Uterus (tissue), 4 donors: ENCODE measurements around the gene TOM1. TPM values are rescaled to one million over a fixed set of nuclear protein-coding genes. Genes with fewer than 3 reads are reported as not detected.

Source experiments
- DNase-seq, 2 donors: peaks; one replicate each; pipeline ENCODE4 v3.0.0-alpha.2; 2019 to 2020
- H3K27ac ChIP-seq, 2 donors: fragments of 200-600 bp; sonication (generic); 1 replicate in 1 of 2; 2 replicates in 1 of 2; pipeline ENCODE4 v1.5.1; 2016 to 2018
- H3K27me3 ChIP-seq, 2 donors: fragments of 200-600 bp; sonication (generic); one replicate each; pipeline ENCODE4 v1.5.1; 2018 to 2019; ENCODE audit warnings: control low read depth in 1 of 2
- H3K36me3 ChIP-seq, 2 donors: fragments of 200-600 bp; sonication (generic); one replicate each; pipeline ENCODE4 v1.5.1; 2019; ENCODE audit warnings: control low read depth in 1 of 2
- H3K4me1 ChIP-seq, 2 donors: fragments of 200-600 bp; sonication (generic); one replicate each; pipeline ENCODE4 v1.5.1; 2018 to 2019; ENCODE audit warnings: control low read depth in 1 of 2
- H3K4me3 ChIP-seq, 2 donors: fragments of 200-600 bp; sonication (generic); 1 replicate in 1 of 2; 2 replicates in 1 of 2; pipeline ENCODE4 v1.5.1; 2018 to 2019; ENCODE audit warnings: mild to moderate bottlenecking in 1 of 2
- H3K9me3 ChIP-seq, 2 donors: fragments of 200-600 bp; sonication (generic); one replicate each; pipeline ENCODE4 v1.5.1; 2019; ENCODE audit warnings: control low read depth in 1 of 2
- CTCF ChIP-seq, 4 experiments: fragments of 200-600 bp in 2 of 4; fragments of 450-650 bp in 2 of 4; sonication (generic) in 2 of 4; IDR thresholded peaks; one replicate each; pipeline ENCODE4 v1.5.1; 2016 to 2019; ENCODE audit warnings: antibody characterized with exemption in 4 of 4, mild to moderate bottlenecking in 2 of 4, moderate library complexity in 1 of 4
- POLR2A ChIP-seq, 2 donors: fragments of 450-650 bp; IDR thresholded peaks; one replicate each; pipeline ENCODE4 v1.6.1; 2016; ENCODE audit warnings: antibody characterized with exemption in 2 of 2, mild to moderate bottlenecking in 1 of 2, moderate library complexity in 1 of 2
- intact Hi-C: fragments of 100-400 bp; cut with DNase I; formaldehyde crosslinking; loops from one replicate; pipeline ENCODE4 v1.15.1; 2023; ENCODE audit warnings: low total_unique reads
- total RNA-seq, 4 donors: library from RNA; depleted of rRNA in 3 of 4; stranded (reverse); fragments of >200 nt in 3 of 4; gene quantifications; one replicate each; pipeline versions ENCODE4 v1.1.0 to v1.2.4, GENCODE V29; 2014 to 2023
- donor health status: DM: yes; HTN: yes; CAD: no.

The TOM1 gene
- total RNA-seq, 4 donors from 2014 or later, result 21.3 to 66.7 (median 52.5) TPM

GRCh38 chr22:35275580-35275979 lies 24.1 kb upstream of the TOM1 start:
- Histone ChIP-seq H3K4me3 (no peak overlapping the region), H3K36me3 (no peaks in the 10 kb centered on the region), H3K4me1 (no peaks in the 10 kb centered on the region), H3K9me3 (no peaks in the 10 kb centered on the region), H3K27ac (no peak overlapping the region), H3K27me3 (no peaks in the 10 kb centered on the region)
- no peak for DNase-seq
- intact Hi-C loops, result no loop called here
- TF ChIP-seq POLR2A (IDR thresholded peaks at IDR 0.05), result no peak
- no peak for TF ChIP-seq CTCF (IDR thresholded peaks at IDR 0.05)

- no peaks in the 10 kb centered on the region for H3K36me3 ChIP-seq
- TF ChIP-seq CTCF (IDR thresholded peaks at IDR 0.05), result no peak
- no peak for TF ChIP-seq POLR2A (IDR thresholded peaks at IDR 0.05)
- intact Hi-C loops, result no loop called here
Observed at GRCh38 chr22:35276019-35276418, 23.7 kb upstream of the TOM1 start.

GRCh38 chr22:35288116-35288515 lies 11.6 kb upstream of the TOM1 start:
- Histone ChIP-seq H3K36me3 (no peaks in the 10 kb centered on the region), H3K9me3 (no peaks in the 10 kb centered on the region), H3K27me3 (no peaks in the 10 kb centered on the region), H3K27ac (no peak overlapping the region), H3K4me3 (no peak overlapping the region), H3K4me1 (no peaks in the 10 kb centered on the region)
- TF ChIP-seq CTCF (IDR thresholded peaks at IDR 0.05) (no peak), POLR2A (IDR thresholded peaks at IDR 0.05) (no peak)
- DNase-seq, result no peak
- intact Hi-C loops, result no loop called here

More at GRCh38 chr22:35276019-35276418, 23.7 kb upstream of the TOM1 start:
- Histone ChIP-seq H3K9me3 (no peaks in the 10 kb centered on the region), H3K4me1 (no peaks in the 10 kb centered on the region), H3K27me3 (no peaks in the 10 kb centered on the region), H3K27ac (no peak overlapping the region), H3K4me3 (no peak overlapping the region)
- no peak for DNase-seq

- intact Hi-C loops, result no loop called here
- Histone ChIP-seq H3K4me3 (no peak overlapping the region), H3K4me1 (no peaks in the 10 kb centered on the region), H3K9me3 (no peaks in the 10 kb centered on the region), H3K36me3 (no peaks in the 10 kb centered on the region), H3K27me3 (no peaks in the 10 kb centered on the region), H3K27ac (no peak overlapping the region)
- DNase-seq, result no peak
- no peak for TF ChIP-seq CTCF (IDR thresholded peaks at IDR 0.05)
- no peak for TF ChIP-seq POLR2A (IDR thresholded peaks at IDR 0.05)
Observed at GRCh38 chr22:35292786-35293185, 6.9 kb upstream of the TOM1 start.

- Histone ChIP-seq H3K36me3 (no peaks in the 10 kb centered on the region), H3K27me3 (no peaks in the 10 kb centered on the region), H3K9me3 (no peaks in the 10 kb centered on the region), H3K4me1 (no peaks in the 10 kb centered on the region), H3K4me3 (no peak overlapping the region), H3K27ac (no peak overlapping the region)
- TF ChIP-seq POLR2A (IDR thresholded peaks at IDR 0.05) (no peak), CTCF (IDR thresholded peaks at IDR 0.05) (no peak)
- no peak for DNase-seq
- intact Hi-C loops, result no loop called here
Observed at GRCh38 chr22:35296051-35296450, 3.6 kb upstream of the TOM1 start.
